Activated T-cell treated with anti-CD3 and anti-CD28 coated beads, Interleukin-2, amount 50 U/mL, for 4 hours (primary cell): ENCODE measurements around the gene LUC7L2. TPM values are rescaled to one million over a fixed set of nuclear protein-coding genes. Genes with fewer than 3 reads are reported as not detected.
A peak's percentile ranks its signal among the peaks of the same experiment; 100 is the strongest.
"Not testable (repeated sequence)": the region's sequence is repeated elsewhere in the genome, so short reads cannot be mapped to it uniquely, and the experiment has no call there.

Source experiments
- ATAC-seq, 2 donors: fragments of 200-7000 bp; cut with Tn5 transposase; one replicate each; pipeline ENCODE4 v1.10.0; 2021
- DNase-seq: peaks from one replicate; pipeline ENCODE4 v3.0.0-alpha.2; 2020
- H3K27me3 Mint-ChIP-seq: one replicate; pipeline ENCODE4 v1.8.0; 2021; ENCODE audit warnings: low read depth, mixed read lengths
- H3K36me3 Mint-ChIP-seq: one replicate; pipeline ENCODE4 v1.8.0; 2022; ENCODE audit warnings: mixed read lengths; ENCODE audit not compliant: insufficient read depth
- H3K4me1 Mint-ChIP-seq: one replicate; pipeline ENCODE4 v1.8.0; 2021; ENCODE audit warnings: low read depth, mixed read lengths
- H3K4me3 Mint-ChIP-seq: one replicate; pipeline ENCODE4 v1.8.0; 2021; ENCODE audit warnings: mild to moderate bottlenecking, moderate library complexity, mixed read lengths
- H3K9me3 Mint-ChIP-seq: one replicate; pipeline ENCODE4 v1.8.0; 2021; ENCODE audit warnings: mixed read lengths
- total RNA-seq, 3 donors: library from RNA; stranded (reverse); gene quantifications; one replicate each; pipeline ENCODE4 v1.2.1, GENCODE V29; 2021

LUC7L2 gene
- total RNA-seq, 3 donors from 2014 or later: 198 to 214 (median 207) TPM

DNA sequence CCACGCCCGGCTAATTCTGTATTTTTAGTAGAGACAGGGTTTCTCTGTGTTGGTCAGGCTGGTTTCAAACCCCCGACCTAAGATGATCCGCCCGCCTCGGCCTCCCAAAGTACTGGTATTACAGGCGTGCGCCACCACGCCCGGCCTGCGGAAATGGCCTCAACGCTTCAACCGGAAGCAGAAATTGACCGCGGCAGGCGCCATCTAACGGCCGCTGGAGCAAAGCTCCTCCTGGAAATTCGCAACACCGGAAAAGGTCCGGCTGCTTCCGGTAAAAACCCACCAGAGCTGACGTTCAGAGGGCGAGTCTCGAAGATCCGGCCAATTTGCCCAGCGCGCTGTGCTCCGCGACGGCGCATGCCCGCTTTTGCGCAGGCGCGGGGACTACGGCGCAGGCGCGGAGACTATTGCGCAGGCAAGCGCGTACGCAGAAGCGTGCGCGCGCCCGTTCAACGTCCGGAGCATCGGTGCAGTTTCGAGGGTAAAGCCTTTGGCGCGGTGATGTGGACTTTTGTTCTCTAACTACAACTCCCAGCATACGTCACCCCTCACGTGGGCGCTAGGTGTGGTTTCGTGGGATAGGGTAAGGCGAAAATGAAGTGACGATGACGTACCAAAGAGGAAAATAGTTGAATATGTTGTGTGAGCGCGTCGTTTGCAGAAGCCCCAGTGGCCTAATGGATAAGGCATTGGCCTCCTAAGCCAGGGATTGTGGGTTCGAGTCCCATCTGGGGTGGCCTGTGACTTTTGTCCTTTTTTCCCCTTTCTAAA is 19.5 kb upstream of the LUC7L2 start:
- H3K4me1 Mint-ChIP-seq: peaks cover 24% of the 10 kb centered on the region
- H3K27me3 Mint-ChIP-seq: peaks cover 2% of the 10 kb centered on the region
- peaks cover 4% of the 10 kb centered on the region for H3K36me3 Mint-ChIP-seq
- H3K4me3 Mint-ChIP-seq: peak overlapping the region; percentile 97
- H3K9me3 Mint-ChIP-seq: peaks cover 4% of the 10 kb centered on the region
- DNase-seq (peak; percentile 99), ATAC-seq (peak; percentile 82)

DNA sequence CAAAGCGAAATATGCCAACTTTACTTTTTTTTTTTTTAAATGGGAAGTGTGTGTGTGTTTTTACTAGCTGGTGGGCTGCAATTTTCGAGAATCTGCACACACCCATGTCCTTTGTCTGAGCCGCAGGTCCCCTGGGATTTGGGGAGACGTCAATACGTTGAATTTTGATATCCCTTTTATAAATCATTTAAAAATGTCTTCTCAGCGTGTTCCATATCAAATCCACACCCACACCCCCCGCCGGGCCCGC is 19.0 kb upstream of the LUC7L2 start:
- Mint-ChIP-seq H3K4me3 (peak overlapping the region; percentile 97), H3K4me1 (peaks cover 24% of the 10 kb centered on the region), H3K27me3 (peaks cover 2% of the 10 kb centered on the region), H3K9me3 (peaks cover 4% of the 10 kb centered on the region), H3K36me3 (peaks cover 4% of the 10 kb centered on the region)
- no peak for ATAC-seq
- DNase-seq: no peak

DNA sequence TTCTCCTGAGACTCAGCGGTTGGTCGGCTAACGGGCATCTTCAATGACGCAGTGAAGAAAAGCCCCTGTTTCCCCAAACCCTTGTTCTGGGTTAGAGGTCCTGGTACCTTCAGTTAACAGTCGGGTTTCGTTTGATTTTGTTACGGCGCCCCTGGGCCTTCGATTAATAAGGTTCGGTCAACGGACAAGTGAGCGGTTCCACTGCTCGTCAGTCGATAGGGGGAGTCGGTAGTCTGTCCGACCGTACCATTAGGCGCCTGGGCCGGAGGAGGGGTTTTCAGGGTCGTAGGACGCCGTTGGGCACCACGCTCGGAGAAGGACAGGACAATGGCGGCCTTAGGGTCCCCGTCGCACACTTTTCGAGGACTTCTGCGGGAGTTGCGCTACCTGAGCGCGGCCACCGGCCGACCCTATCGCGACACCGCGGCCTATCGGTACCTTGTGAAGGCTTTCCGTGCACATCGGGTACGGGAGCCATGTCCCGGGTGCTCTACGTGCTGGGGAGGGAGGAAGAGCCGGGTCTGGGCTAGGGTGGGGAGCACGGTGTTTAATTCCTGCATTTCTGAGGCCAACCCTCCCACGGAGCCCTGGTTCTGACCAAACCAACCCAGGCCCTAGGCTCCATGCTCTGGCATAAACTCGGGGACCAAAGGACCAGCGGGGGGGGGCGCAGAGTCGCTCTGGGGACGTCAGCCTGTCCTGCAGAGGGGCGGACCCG is 18.5 kb upstream of the LUC7L2 start, which contains the start of gene FMC1:
FMC1 (plus strand) TSS at position 280 of the 718 bp plus-strand sequence; CDS start at position 328, 48 bp downstream.
- Mint-ChIP-seq H3K4me3 (peak within 1 kb of the TSS; percentile 97), H3K36me3 (peaks cover 5% of the 10 kb centered on the region)

DNA sequence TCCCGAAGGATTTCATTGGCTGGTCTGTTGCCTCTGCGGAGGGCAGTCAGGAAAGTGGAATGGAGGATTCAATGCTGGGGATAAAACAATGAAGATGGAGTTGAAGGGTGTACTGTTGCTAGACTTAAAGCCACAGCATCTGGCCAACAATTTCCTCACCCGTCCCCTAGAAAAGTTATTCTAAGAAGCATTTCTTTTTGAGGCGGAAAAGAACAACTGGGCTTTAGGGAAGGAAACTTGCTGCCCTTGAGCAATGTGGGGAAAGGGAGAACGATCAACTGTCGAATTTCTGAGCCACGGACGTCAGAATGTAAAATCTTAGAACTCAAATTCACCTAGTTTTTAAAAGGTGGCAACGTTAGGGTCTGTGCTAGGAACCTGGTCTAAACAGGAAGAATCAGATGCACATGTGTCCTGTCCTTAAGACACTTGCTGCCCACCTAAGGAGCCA is 17.9 kb upstream of the LUC7L2 start:
- Mint-ChIP-seq H3K9me3 (peaks cover 4% of the 10 kb centered on the region), H3K4me3 (peak overlapping the region; percentile 97)
- ATAC-seq: no peak

More for the DNA sequence above, 18.5 kb upstream of the LUC7L2 start, which contains the start of gene FMC1:
- Mint-ChIP-seq H3K9me3 (peaks cover 4% of the 10 kb centered on the region), H3K4me1 (peaks cover 24% of the 10 kb centered on the region), H3K27me3 (peaks cover 2% of the 10 kb centered on the region)
- DNase-seq: peak; percentile 73
- ATAC-seq: peak; percentile 62 to 69

DNA sequence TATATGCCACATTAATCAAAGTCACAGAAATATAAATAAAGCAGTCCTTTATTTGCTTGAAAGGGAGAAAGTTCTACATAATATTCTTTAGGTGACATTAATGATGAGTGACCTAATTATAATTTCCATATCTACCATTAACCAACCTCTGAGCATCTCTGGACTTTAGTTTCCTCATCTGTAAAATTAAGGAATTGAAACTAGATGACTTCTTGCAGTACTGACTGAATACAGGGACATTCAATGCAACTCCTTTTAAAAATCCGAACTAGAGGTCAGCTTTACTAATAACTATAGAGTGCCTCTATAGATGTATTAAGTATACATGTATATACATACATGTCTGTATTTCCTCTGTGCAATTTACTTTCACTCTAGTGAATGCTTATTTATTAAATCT is 14.7 kb upstream of the LUC7L2 start:
- DNase-seq: no peak
- H3K36me3 Mint-ChIP-seq: peaks cover 20% of the 10 kb centered on the region
- ATAC-seq: no peak
- H3K27me3 Mint-ChIP-seq: peaks cover 2% of the 10 kb centered on the region
- no peaks in the 10 kb centered on the region for H3K9me3 Mint-ChIP-seq
- H3K4me3 Mint-ChIP-seq: no peak overlapping the region
- peaks cover 18% of the 10 kb centered on the region for H3K4me1 Mint-ChIP-seq

More for the DNA sequence above, 17.9 kb upstream of the LUC7L2 start:
- Mint-ChIP-seq H3K27me3 (peaks cover 2% of the 10 kb centered on the region), H3K4me1 (peaks cover 24% of the 10 kb centered on the region), H3K36me3 (peaks cover 9% of the 10 kb centered on the region)
- DNase-seq: no peak

DNA sequence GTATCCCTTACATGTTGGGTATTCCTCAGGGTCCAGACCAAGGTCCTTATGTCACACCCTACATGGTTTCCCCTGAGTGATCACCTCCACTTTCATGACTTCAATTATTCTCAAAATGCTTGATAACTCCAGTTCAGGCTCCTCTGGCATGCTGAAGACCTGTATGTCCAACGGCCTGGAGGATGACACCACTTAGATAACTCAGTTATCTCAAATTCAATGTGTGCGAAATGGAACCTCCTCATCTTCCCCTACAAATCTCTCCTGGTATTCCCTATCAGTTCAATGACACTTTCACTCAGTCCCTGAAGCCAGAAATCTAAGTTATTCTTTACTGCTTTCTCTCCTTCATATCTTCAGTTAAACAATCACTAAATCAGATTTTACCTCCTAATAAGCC is 8.7 kb upstream of the LUC7L2 start:
- DNase-seq (no peak), ATAC-seq (no peak)
- no peaks in the 10 kb centered on the region for H3K4me1 Mint-ChIP-seq
- no peaks in the 10 kb centered on the region for H3K27me3 Mint-ChIP-seq
- peaks cover 27% of the 10 kb centered on the region for H3K36me3 Mint-ChIP-seq
- H3K9me3 Mint-ChIP-seq: no peaks in the 10 kb centered on the region
- H3K4me3 Mint-ChIP-seq: no peak overlapping the region

DNA sequence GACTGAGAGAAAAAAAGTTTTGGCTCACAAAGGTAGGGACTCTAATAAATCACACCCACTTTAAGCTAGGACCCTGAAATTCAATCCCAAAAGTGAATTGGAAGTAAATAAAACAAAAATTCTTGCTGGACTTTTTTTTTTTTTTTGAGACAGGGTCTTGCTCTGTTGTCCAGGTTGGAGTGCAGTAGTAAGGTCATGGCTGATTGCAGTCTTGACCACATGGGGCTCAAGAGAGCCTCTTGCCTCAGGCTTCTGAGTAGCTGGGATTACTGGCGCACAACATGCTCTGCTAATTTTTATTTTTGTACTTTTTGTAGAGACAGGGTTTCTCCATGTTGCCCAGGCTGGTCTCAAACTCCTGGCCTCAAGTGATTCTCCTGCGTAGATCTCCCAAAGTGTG is 5.0 kb upstream of the LUC7L2 start:
- peaks cover 13% of the 10 kb centered on the region for H3K36me3 Mint-ChIP-seq
- no peaks in the 10 kb centered on the region for H3K27me3 Mint-ChIP-seq
- no peak for DNase-seq
- no peaks in the 10 kb centered on the region for H3K9me3 Mint-ChIP-seq
- ATAC-seq: no peak
- peaks cover 9% of the 10 kb centered on the region for H3K4me1 Mint-ChIP-seq
- no peak overlapping the region for H3K4me3 Mint-ChIP-seq

DNA sequence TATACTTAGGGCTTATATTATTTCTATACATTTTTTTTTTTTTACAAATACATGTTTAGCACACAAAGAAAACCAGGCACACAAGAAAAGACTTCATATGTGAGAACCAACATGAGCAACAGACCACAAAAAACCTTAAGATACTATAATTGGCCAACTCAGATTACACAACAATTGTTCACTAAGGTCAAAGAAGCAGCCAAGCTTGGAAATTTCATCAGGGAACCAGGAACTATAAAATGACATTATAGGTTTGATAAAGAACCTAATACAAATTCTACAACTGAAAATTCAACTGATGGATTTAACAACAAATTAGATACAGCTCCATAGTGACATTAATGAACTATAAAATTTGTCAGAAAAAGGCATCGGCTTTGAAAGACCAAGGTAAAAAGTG is 4.4 kb upstream of the LUC7L2 start:
- DNase-seq (no peak), ATAC-seq (no peak)
- Mint-ChIP-seq H3K27me3 (no peaks in the 10 kb centered on the region), H3K4me3 (no peak overlapping the region), H3K9me3 (no peaks in the 10 kb centered on the region), H3K4me1 (peaks cover 9% of the 10 kb centered on the region), H3K36me3 (peaks cover 11% of the 10 kb centered on the region)

DNA sequence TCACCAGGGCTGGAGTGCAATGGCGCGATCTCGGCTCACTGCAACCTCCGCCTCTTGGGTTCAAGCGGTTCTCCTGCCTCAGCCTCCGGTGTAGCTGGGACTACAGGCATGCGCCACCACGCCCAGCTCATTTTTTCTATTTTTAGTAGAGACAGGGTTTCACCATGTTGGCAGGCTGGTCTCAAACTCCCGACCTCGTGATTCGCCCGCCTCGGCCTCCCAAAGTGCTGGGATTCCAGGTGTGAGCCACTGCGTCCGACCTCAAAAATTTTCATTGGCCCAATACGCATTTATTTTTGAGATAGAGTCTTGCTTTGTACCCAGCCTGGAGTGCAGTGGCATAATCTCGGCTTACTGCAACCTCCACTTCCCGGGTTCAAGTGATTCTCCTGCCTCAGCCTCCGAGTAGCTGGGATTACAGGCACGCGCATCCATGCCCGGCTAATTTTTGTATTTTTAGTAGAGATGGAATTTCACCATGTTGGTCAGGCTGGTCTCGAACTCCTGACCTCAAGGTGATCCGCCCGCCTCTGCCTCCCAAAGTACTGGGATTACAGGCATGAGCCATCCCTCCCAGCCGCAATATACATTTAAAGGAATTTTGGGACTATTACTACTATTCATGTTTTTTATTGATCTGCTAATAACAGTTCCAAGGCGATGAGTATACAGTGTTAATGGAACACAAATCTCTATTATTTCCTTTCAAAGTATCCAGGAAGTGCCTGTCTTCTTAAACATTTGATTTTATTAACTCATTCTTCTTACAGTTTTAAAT is 1.8 kb upstream of the LUC7L2 start:
- DNase-seq, H3K9me3 Mint-ChIP-seq, H3K36me3 Mint-ChIP-seq, H3K27me3 Mint-ChIP-seq, ATAC-seq: not testable (repeated sequence)
- Mint-ChIP-seq H3K4me3 (peak overlapping the region; percentile 96), H3K4me1 (peaks cover 20% of the 10 kb centered on the region)

DNA sequence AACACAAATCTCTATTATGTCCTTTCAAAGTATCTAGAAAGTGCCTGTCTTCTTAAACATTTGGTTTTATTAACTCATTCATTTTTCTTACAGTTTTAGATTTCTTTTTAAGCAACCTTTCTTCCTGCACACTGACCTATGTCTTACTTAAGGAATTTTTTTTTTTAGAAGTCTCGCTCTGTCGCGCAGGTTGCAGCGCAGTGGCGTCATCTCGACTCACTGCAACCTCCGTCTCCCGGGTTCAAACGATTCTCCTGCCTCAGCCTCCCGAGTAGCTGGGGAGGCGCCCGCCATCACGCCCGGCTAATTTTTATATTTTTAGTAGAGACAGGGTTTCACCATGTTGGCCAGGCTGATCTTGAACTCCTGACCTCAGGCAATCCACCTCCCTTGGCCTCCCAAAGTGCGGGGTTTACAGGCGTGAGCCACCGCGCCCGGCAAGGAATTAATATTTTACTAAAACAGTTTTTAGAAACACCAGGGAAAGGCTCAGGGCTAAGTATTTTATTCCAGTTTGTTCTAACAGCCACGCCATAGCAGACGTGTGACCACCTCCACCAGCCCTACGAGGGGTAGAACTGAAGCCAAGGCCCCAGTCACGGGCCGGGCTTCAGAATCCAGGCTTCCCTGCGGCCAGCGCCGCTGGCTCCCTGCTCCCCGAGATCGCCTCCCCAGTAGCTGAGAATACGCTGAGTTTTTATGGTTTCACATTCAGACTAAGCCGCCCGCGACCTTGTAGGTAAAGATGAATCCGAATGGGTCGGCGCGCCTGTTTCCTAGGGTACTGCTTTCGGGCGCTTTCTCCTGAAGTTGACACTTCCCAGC is 941 bp upstream of the LUC7L2 start:
- H3K9me3 Mint-ChIP-seq: no peaks in the 10 kb centered on the region
- peak; percentile 5 to 9 for ATAC-seq
- no peaks in the 10 kb centered on the region for H3K27me3 Mint-ChIP-seq
- H3K4me1 Mint-ChIP-seq: peaks cover 26% of the 10 kb centered on the region
- H3K36me3 Mint-ChIP-seq: peaks cover 7% of the 10 kb centered on the region
- DNase-seq: peak; percentile 23
- H3K4me3 Mint-ChIP-seq: peak overlapping the region; percentile 96

DNA sequence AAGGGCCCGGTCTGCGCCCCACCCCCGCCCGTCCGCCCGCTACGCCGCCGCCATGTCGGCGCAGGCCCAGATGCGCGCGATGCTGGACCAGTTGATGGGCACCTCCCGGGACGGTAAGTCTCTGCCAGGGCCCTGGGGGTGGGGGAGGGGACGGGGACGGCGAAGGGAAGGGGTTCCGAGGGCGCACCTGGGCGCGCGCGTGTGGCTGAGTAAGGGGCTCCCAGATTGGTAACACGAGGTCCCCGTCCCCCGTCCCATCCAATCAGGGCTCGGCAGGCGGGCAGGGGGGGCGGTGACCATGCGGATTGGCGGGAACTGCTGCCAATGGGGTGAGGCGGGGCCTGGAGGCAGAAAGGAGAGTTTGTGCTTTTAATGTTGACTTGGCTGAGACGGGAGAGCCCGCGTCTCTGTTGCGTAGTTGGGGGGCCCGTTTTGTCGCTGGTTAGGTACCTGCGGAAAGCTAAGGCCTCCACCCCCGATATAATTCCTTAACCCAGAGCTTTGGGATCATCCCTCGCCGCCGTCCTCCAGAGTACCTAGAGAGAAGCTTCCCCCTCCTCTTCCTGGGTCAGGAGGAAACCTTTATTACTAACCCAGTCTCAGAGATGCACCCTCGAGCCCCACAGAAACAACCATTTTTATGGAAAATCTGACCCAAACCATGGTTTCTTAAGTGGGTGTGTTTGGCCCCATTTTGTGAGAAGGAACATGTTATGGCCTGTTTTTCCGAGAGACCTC is 685 bp downstream of the LUC7L2 start:
- Mint-ChIP-seq H3K9me3 (no peaks in the 10 kb centered on the region), H3K27me3 (no peaks in the 10 kb centered on the region), H3K4me1 (peaks cover 37% of the 10 kb centered on the region), H3K36me3 (peaks cover 12% of the 10 kb centered on the region), H3K4me3 (peak overlapping the region; percentile 96)
- ATAC-seq: peak; percentile 78 to 82
- peak; percentile 98 for DNase-seq

DNA sequence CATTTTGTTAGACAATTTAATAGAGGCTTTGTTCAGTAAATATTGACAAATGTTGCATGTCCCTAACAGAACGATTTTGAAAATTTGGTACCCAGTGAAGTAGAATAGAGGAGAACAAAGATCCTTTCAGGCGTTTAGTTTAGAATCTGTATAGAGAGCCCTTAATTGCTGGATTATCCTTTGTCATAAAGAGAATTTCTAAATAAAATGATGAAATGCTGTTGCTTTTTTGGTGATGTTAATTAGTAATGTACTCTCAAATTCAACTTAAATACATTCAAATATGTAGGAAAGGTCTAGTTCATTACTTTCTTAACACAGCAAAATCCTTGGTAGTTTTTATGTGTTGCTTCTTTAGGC is 1.2 kb downstream of the LUC7L2 start:
- ATAC-seq: no peak
- H3K4me3 Mint-ChIP-seq: peak overlapping the region; percentile 96
- H3K27me3 Mint-ChIP-seq: no peaks in the 10 kb centered on the region
- peaks cover 43% of the 10 kb centered on the region for H3K4me1 Mint-ChIP-seq
- peaks cover 15% of the 10 kb centered on the region for H3K36me3 Mint-ChIP-seq
- no peaks in the 10 kb centered on the region for H3K9me3 Mint-ChIP-seq
- no peak for DNase-seq

DNA sequence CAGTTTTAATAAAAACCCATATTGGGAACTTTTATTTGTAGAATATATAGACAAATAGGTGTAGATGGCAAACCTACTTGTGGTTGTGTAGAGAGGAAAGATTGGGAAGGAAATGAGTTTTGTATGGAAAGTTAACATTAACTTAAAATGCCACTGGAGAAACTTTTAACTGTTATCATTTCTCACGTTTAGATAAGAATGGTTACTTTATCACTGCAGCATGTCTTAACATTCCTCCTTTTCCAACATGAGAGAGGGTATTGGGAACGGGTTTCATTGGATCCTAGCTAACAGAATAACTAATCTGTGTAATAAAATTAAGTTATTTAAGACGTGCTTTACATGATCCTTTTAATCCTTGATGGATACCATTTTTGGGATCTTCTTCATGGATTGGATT is 1.8 kb downstream of the LUC7L2 start:
- Mint-ChIP-seq H3K9me3 (no peaks in the 10 kb centered on the region), H3K36me3 (peaks cover 17% of the 10 kb centered on the region), H3K4me3 (peak overlapping the region; percentile 96), H3K27me3 (no peaks in the 10 kb centered on the region), H3K4me1 (peaks cover 49% of the 10 kb centered on the region)
- no peak for ATAC-seq
- no peak for DNase-seq
